Measurements from ENCODE around the gene PTPN12.
"Not testable (repeated sequence)": the region's sequence is repeated elsewhere in the genome, so short reads cannot be mapped to it uniquely, and the experiment has no call there.

PTPN12 gene

GRCh38 chr7:77580762-77581350 is 43.8 kb downstream of the PTPN12 start:
- Mint-ChIP-seq H3K4me1 (ENCODE audit: low read depth) (no peaks in the 10 kb centered on the region), H3K27me3 (no peaks in the 10 kb centered on the region), H3K9me3 (no peaks in the 10 kb centered on the region), H3K36me3 (ENCODE audit: low read depth) (peaks cover 10% of the 10 kb centered on the region), H3K27ac (no peak overlapping the region), H3K4me3 (no peak overlapping the region)

GRCh38 chr7:77587272-77587671 is 50.2 kb downstream of the PTPN12 start:
- no peaks in the 10 kb centered on the region for H3K27me3 Mint-ChIP-seq
- no peak overlapping the region for H3K27ac Mint-ChIP-seq
- no peaks in the 10 kb centered on the region for H3K4me1 Mint-ChIP-seq (ENCODE audit: low read depth)
- H3K9me3 Mint-ChIP-seq: no peaks in the 10 kb centered on the region
- no peak overlapping the region for H3K4me3 Mint-ChIP-seq
- peaks cover 5% of the 10 kb centered on the region for H3K36me3 Mint-ChIP-seq (ENCODE audit: low read depth)

GRCh38 chr7:77600952-77601351 is 63.9 kb downstream of the PTPN12 start:
- H3K27ac Mint-ChIP-seq: no peak overlapping the region
- H3K9me3 Mint-ChIP-seq: no peaks in the 10 kb centered on the region
- H3K4me3 Mint-ChIP-seq: no peak overlapping the region
- H3K36me3 Mint-ChIP-seq (ENCODE audit: low read depth): peaks cover 4% of the 10 kb centered on the region
- no peaks in the 10 kb centered on the region for H3K4me1 Mint-ChIP-seq (ENCODE audit: low read depth)
- H3K27me3 Mint-ChIP-seq: no peaks in the 10 kb centered on the region

GRCh38 chr7:77606562-77606961 is 69.5 kb downstream of the PTPN12 start:
- Mint-ChIP-seq H3K4me1 (ENCODE audit: low read depth) (no peaks in the 10 kb centered on the region), H3K9me3 (no peaks in the 10 kb centered on the region), H3K27me3 (no peaks in the 10 kb centered on the region), H3K36me3 (ENCODE audit: low read depth) (peaks cover 14% of the 10 kb centered on the region), H3K27ac (no peak overlapping the region), H3K4me3 (no peak overlapping the region)

- Mint-ChIP-seq H3K27me3 (no peaks in the 10 kb centered on the region), H3K9me3 (no peaks in the 10 kb centered on the region), H3K4me3 (no peak overlapping the region)
Measured at GRCh38 chr7:77619314-77619713, 82.2 kb downstream of the PTPN12 start.

GRCh38 chr7:77626586-77627308 is 89.7 kb downstream of the PTPN12 start:
- Mint-ChIP-seq H3K4me1 (ENCODE audit: low read depth) (peaks cover 6% of the 10 kb centered on the region), H3K4me3 (no peak overlapping the region), H3K9me3 (no peaks in the 10 kb centered on the region), H3K36me3 (ENCODE audit: low read depth) (peaks cover 10% of the 10 kb centered on the region), H3K27me3 (no peaks in the 10 kb centered on the region), H3K27ac (peak overlapping the region; percentile 8)

More at GRCh38 chr7:77619314-77619713, 82.2 kb downstream of the PTPN12 start:
- Mint-ChIP-seq H3K36me3 (ENCODE audit: low read depth) (peaks cover 4% of the 10 kb centered on the region), H3K27ac (no peak overlapping the region), H3K4me1 (ENCODE audit: low read depth) (no peaks in the 10 kb centered on the region)

- Mint-ChIP-seq H3K27ac (no peak overlapping the region), H3K27me3 (no peaks in the 10 kb centered on the region), H3K36me3 (ENCODE audit: low read depth) (peaks cover 10% of the 10 kb centered on the region), H3K4me1 (ENCODE audit: low read depth) (peaks cover 6% of the 10 kb centered on the region), H3K9me3 (no peaks in the 10 kb centered on the region), H3K4me3 (no peak overlapping the region)
Measured at GRCh38 chr7:77627309-77627676, 90.2 kb downstream of the PTPN12 start.

- H3K9me3 Mint-ChIP-seq: no peaks in the 10 kb centered on the region
- no peak overlapping the region for H3K4me3 Mint-ChIP-seq
- no peak overlapping the region for H3K27ac Mint-ChIP-seq
- H3K36me3 Mint-ChIP-seq (ENCODE audit: low read depth): peaks cover 10% of the 10 kb centered on the region
- peaks cover 6% of the 10 kb centered on the region for H3K4me1 Mint-ChIP-seq (ENCODE audit: low read depth)
- no peaks in the 10 kb centered on the region for H3K27me3 Mint-ChIP-seq
Measured at GRCh38 chr7:77629797-77630196, 92.7 kb downstream of the PTPN12 start.

- Mint-ChIP-seq H3K27me3 (no peaks in the 10 kb centered on the region), H3K4me3 (no peak overlapping the region), H3K9me3 (no peaks in the 10 kb centered on the region), H3K4me1 (ENCODE audit: low read depth) (peaks cover 4% of the 10 kb centered on the region), H3K36me3 (ENCODE audit: low read depth) (peaks cover 11% of the 10 kb centered on the region), H3K27ac (no peak overlapping the region)
Measured at GRCh38 chr7:77631820-77632219, 94.7 kb downstream of the PTPN12 start.

GRCh38 chr7:77644774-77645173 is 107.7 kb downstream of the PTPN12 start:
- Mint-ChIP-seq H3K4me1 (ENCODE audit: low read depth) (no peaks in the 10 kb centered on the region), H3K4me3 (no peak overlapping the region), H3K36me3 (ENCODE audit: low read depth) (peaks cover 3% of the 10 kb centered on the region), H3K9me3 (no peaks in the 10 kb centered on the region), H3K27me3 (no peaks in the 10 kb centered on the region), H3K27ac (no peak overlapping the region)

- H3K27me3 Mint-ChIP-seq: no peaks in the 10 kb centered on the region
- no peaks in the 10 kb centered on the region for H3K9me3 Mint-ChIP-seq
- H3K36me3 Mint-ChIP-seq (ENCODE audit: low read depth): peaks cover 2% of the 10 kb centered on the region
- no peak overlapping the region for H3K4me3 Mint-ChIP-seq
- H3K27ac Mint-ChIP-seq: no peak overlapping the region
- H3K4me1 Mint-ChIP-seq (ENCODE audit: low read depth): no peaks in the 10 kb centered on the region
Measured at GRCh38 chr7:77648742-77649338, 111.7 kb downstream of the PTPN12 start.

GRCh38 chr7:77649716-77650349 is 112.7 kb downstream of the PTPN12 start:
- H3K9me3 Mint-ChIP-seq: no peaks in the 10 kb centered on the region
- H3K36me3 Mint-ChIP-seq (ENCODE audit: low read depth): no peaks in the 10 kb centered on the region

GRCh38 chr7:77651575-77652162 is 114.6 kb downstream of the PTPN12 start:
- Mint-ChIP-seq H3K9me3 (no peaks in the 10 kb centered on the region), H3K36me3 (ENCODE audit: low read depth) (no peaks in the 10 kb centered on the region), H3K27me3 (no peaks in the 10 kb centered on the region), H3K4me1 (ENCODE audit: low read depth) (no peaks in the 10 kb centered on the region), H3K4me3 (no peak overlapping the region), H3K27ac (no peak overlapping the region)

More at GRCh38 chr7:77649716-77650349, 112.7 kb downstream of the PTPN12 start:
- Mint-ChIP-seq H3K4me1 (ENCODE audit: low read depth) (no peaks in the 10 kb centered on the region), H3K27ac (no peak overlapping the region), H3K4me3 (no peak overlapping the region), H3K27me3 (no peaks in the 10 kb centered on the region)

GRCh38 chr7:77652826-77653225 is 115.7 kb downstream of the PTPN12 start:
- H3K27me3 Mint-ChIP-seq: not testable (repeated sequence)

GRCh38 chr7:77653572-77653971 is 116.5 kb downstream of the PTPN12 start:
- no peaks in the 10 kb centered on the region for H3K4me1 Mint-ChIP-seq (ENCODE audit: low read depth)
- H3K36me3 Mint-ChIP-seq (ENCODE audit: low read depth): no peaks in the 10 kb centered on the region
- H3K4me3 Mint-ChIP-seq: no peak overlapping the region
- no peaks in the 10 kb centered on the region for H3K9me3 Mint-ChIP-seq
- no peak overlapping the region for H3K27ac Mint-ChIP-seq
- H3K27me3 Mint-ChIP-seq: no peaks in the 10 kb centered on the region

More at GRCh38 chr7:77652826-77653225, 115.7 kb downstream of the PTPN12 start:
- H3K4me3 Mint-ChIP-seq; H3K36me3 Mint-ChIP-seq (ENCODE audit: low read depth); H3K27ac Mint-ChIP-seq; H3K4me1 Mint-ChIP-seq (ENCODE audit: low read depth); H3K9me3 Mint-ChIP-seq: not testable (repeated sequence)

Measured in stimulated activated naive CD8-positive, alpha-beta T cell treated with anti-CD3 and anti-CD28 coated beads, Interleukin-15, Interleukin-2, amounts not matched to agents 100 ng/mL and 50 ng/mL, for 24 hours (primary cell).